HEK293 (cell line): ENCODE data around the gene OR8D2.

Source experiments
- CTCF ChIP-seq: fragments of 450-650 bp; formaldehyde crosslinking; IDR thresholded peaks from 2 replicates; pipeline ENCODE4 v1.5.1; 2016; ENCODE audit warnings: missing biosample characterization, missing genetic modification characterization
- TRIM28 ChIP-seq: IDR thresholded peaks from 2 replicates; pipeline ENCODE4 v1.6.1; 2011; ENCODE audit warnings: low read length, control low read depth, borderline replicate concordance
- ZNF23 ChIP-seq: fragments of 450-650 bp; formaldehyde crosslinking; IDR thresholded peaks from 2 replicates; pipeline ENCODE4 v1.5.1; 2016; ENCODE audit warnings: missing biosample characterization, missing genetic modification characterization, borderline replicate concordance
- ZNF416 ChIP-seq: fragments of 450-650 bp; formaldehyde crosslinking; IDR thresholded peaks from 2 replicates; pipeline ENCODE4 v1.5.1; 2016; ENCODE audit warnings: missing biosample characterization, missing genetic modification characterization

DNA sequence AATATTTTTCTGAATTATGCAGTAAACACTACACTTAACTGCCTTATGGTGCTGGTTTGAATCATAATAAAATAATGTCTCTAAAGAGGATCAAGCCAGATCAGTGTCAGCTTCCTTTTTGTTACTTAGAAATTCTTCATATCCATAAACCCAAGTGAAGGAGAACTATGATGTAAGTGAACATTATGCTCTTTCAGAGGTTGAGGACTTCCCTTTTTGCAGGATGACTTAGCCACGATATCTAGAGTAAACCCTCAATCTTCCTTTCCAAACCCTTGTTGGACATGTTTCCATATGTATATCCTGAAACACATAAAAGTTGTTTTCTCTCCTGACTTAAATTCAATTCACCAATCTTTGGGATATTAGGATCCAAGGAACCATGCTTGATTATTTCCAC, 25.3 kb downstream of the OR8D2 start:
- TF ChIP-seq ZNF23 (tag by site-specific recombination) (no peak), CTCF (no peak), TRIM28 (no peak), ZNF416 (tag by site-specific recombination) (no peak)
